ENCODE results near the gene ANKS4B.

ANKS4B gene

GRCh38 chr16:21301168-21301894, 67.8 kb downstream of the ANKS4B start:
- DNase-seq, result peak; percentile 64

GRCh38 chr16:21301895-21302291, 68.4 kb downstream of the ANKS4B start:
- DNase-seq, result no peak

- DNase-seq, result no peak
These were observed 69.0 kb downstream of the ANKS4B start for GRCh38 chr16:21302454-21302853.

GRCh38 chr16:21302898-21303528, 69.5 kb downstream of the ANKS4B start:
- no peak for DNase-seq
